ENCODE results near the gene HHAT. TPM values are rescaled to one million over a fixed set of nuclear protein-coding genes. Genes with fewer than 3 reads are reported as not detected.

Gene HHAT
- total RNA-seq, 1 experiment from 2014 or later = 4.6 TPM

GRCh38 chr1:210588946-210589345, 260.2 kb downstream of the HHAT start:
- DNase-seq (ENCODE audit: unreplicated experiment) = no peak
- BruUV-seq (replicated peaks) = no TSS peak
- no peak for TF ChIP-seq CTCF (IDR thresholded peaks at IDR 0.05; ENCODE audit: unreplicated experiment)
- Mint-ChIP-seq H3K27ac (ENCODE audit: low read depth, unreplicated experiment) (no peak overlapping the region), H3K4me1 (ENCODE audit: insufficient read depth, unreplicated experiment) (peaks cover 6% of the 10 kb centered on the region), H3K27me3 (ENCODE audit: insufficient read depth, unreplicated experiment) (no peaks in the 10 kb centered on the region), H3K9me3 (ENCODE audit: unreplicated experiment) (peaks cover 7% of the 10 kb centered on the region), H3K4me3 (ENCODE audit: unreplicated experiment) (no peak overlapping the region), H3K36me3 (ENCODE audit: insufficient read depth, unreplicated experiment) (no peaks in the 10 kb centered on the region)
- ChIA-PET CTCF (interaction anchor here (0.6 to 11.4 kb wide), 6 partner anchors 8 to 585 kb away, joined by 3 to 365 read pairs (median 3); partner anchors contain the start of gene KCNH1), POLR2A (interaction anchor here (0.6 to 1.5 kb wide), 3 partner anchors 9 to 335 kb away, joined by 3 to 4 read pairs (median 3); no protein-coding TSS in a partner anchor)
- intact Hi-C loops (cut with micrococcal nuclease) = loop anchor here (10.0 kb wide), 3 partner anchors 126 to 986 kb away; partner anchors contain the start of gene SLC30A1

GRCh38 chr1:210591214-210591613, 262.5 kb downstream of the HHAT start:
- H3K27me3 Mint-ChIP-seq (ENCODE audit: insufficient read depth, unreplicated experiment) = no peaks in the 10 kb centered on the region
- intact Hi-C loops (cut with micrococcal nuclease) = no loop called here
- peaks cover 7% of the 10 kb centered on the region for H3K9me3 Mint-ChIP-seq (ENCODE audit: unreplicated experiment)
- no TSS peak for BruUV-seq (replicated peaks)
- H3K36me3 Mint-ChIP-seq (ENCODE audit: insufficient read depth, unreplicated experiment) = no peaks in the 10 kb centered on the region
- H3K4me1 Mint-ChIP-seq (ENCODE audit: insufficient read depth, unreplicated experiment) = no peaks in the 10 kb centered on the region
- no peak for TF ChIP-seq CTCF (IDR thresholded peaks at IDR 0.05; ENCODE audit: unreplicated experiment)
- DNase-seq (ENCODE audit: unreplicated experiment) = no peak
- no peak overlapping the region for H3K4me3 Mint-ChIP-seq (ENCODE audit: unreplicated experiment)
- ChIA-PET POLR2A (no interaction called here), CTCF (interaction anchor here (0.6 to 4.4 kb wide), 6 partner anchors 144 to 543 kb away, joined by 3 to 18 read pairs (median 3); partner anchors contain the start of gene KCNH1)
- H3K27ac Mint-ChIP-seq (ENCODE audit: low read depth, unreplicated experiment) = no peak overlapping the region

GRCh38 chr1:210594605-210595004, 265.9 kb downstream of the HHAT start:
- intact Hi-C loops (cut with micrococcal nuclease) = loop anchor here (5.0 kb wide), 2 partner anchors 663 to 918 kb away; partner anchors contain the start of gene RCOR3
- CTCF ChIA-PET = interaction anchor here (0.6 to 4.4 kb wide), 6 partner anchors 10 to 543 kb away, joined by 3 to 18 read pairs (median 4); partner anchors contain the start of gene KCNH1
- Mint-ChIP-seq H3K4me1 (ENCODE audit: insufficient read depth, unreplicated experiment) (peaks cover 17% of the 10 kb centered on the region), H3K27ac (ENCODE audit: low read depth, unreplicated experiment) (no peak overlapping the region), H3K4me3 (ENCODE audit: unreplicated experiment) (no peak overlapping the region), H3K27me3 (ENCODE audit: insufficient read depth, unreplicated experiment) (no peaks in the 10 kb centered on the region), H3K9me3 (ENCODE audit: unreplicated experiment) (peaks cover 7% of the 10 kb centered on the region), H3K36me3 (ENCODE audit: insufficient read depth, unreplicated experiment) (peaks cover 5% of the 10 kb centered on the region)
- no peak for TF ChIP-seq CTCF (IDR thresholded peaks at IDR 0.05; ENCODE audit: unreplicated experiment)
- BruUV-seq (replicated peaks) = no TSS peak
- POLR2A ChIA-PET = interaction anchor here (0.7 kb wide), 1 partner anchor 17 kb away, joined by 4 read pairs; no protein-coding TSS in a partner anchor
- DNase-seq (ENCODE audit: unreplicated experiment) = no peak

GRCh38 chr1:210596641-210597040, 267.9 kb downstream of the HHAT start:
- POLR2A ChIA-PET = interaction anchor here (2.1 kb wide), 1 partner anchor 9 kb away, joined by 5 read pairs; no protein-coding TSS in a partner anchor

More at GRCh38 chr1:210596641-210597040, 267.9 kb downstream of the HHAT start:
- TF ChIP-seq CTCF (IDR thresholded peaks at IDR 0.05; ENCODE audit: unreplicated experiment) = no peak
- no peak overlapping the region for H3K27ac Mint-ChIP-seq (ENCODE audit: low read depth, unreplicated experiment)
- CTCF ChIA-PET = interaction anchor here (0.7 to 3.8 kb wide), 3 partner anchors 10 to 539 kb away, joined by 3 to 29 read pairs (median 27); partner anchors contain the start of gene KCNH1
- no peak overlapping the region for H3K4me3 Mint-ChIP-seq (ENCODE audit: unreplicated experiment)
- peaks cover 19% of the 10 kb centered on the region for H3K4me1 Mint-ChIP-seq (ENCODE audit: insufficient read depth, unreplicated experiment)
- intact Hi-C loops (cut with micrococcal nuclease) = loop anchor here (1.0 to 5.0 kb wide), 3 partner anchors 287 to 916 kb away; partner anchors contain the start of gene RCOR3
- peaks cover 5% of the 10 kb centered on the region for H3K36me3 Mint-ChIP-seq (ENCODE audit: insufficient read depth, unreplicated experiment)
- peaks cover 10% of the 10 kb centered on the region for H3K9me3 Mint-ChIP-seq (ENCODE audit: unreplicated experiment)
- DNase-seq (ENCODE audit: unreplicated experiment) = no peak
- BruUV-seq (replicated peaks) = no TSS peak
- no peaks in the 10 kb centered on the region for H3K27me3 Mint-ChIP-seq (ENCODE audit: insufficient read depth, unreplicated experiment)
